Measurements from ENCODE around the gene CFAP57.

DNA sequence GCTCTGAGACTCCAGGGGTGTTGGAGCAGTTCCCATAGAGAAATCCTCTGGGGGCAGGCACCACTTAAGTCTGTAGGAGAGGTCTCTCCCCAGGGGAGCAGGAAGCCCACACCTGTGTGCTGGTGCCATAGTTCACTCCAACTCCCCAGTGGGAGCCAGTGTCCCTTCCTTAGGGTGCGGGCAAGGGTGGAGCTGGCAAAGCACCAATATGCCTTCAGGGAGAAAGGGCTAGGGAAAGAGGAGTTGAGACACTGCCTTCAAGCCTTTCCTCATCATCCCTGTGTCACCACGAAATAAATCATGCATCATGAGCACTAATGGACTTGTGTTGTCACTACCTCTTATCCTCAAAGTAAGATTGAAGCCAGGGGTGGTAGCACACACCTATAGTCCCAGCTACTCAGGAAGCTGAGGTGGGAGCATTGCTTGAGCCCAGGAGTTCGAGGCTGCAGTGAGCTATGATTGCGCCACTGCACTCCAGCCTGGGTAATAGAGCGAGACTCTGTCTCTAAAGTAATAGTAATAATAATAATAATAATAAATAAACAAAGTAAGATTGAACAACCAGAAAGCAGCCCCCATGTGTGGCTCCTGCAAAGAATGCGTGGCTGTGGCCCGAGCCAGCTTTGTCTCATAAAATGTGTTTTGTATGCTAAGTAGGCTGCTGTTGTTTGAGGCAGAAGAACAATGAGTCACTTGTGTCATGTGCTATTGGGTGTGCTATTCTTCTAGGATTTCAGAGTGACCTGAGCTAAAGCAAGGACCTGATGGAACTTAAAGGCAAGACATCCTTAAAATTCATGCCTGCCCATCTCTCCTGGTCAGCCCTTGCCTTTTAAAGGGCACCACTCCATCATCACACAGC, 122.0 kb downstream of the CFAP57 start:
- TF ChIP-seq CTCF (IDR thresholded peaks at IDR 0.05; ENCODE audit: borderline replicate concordance, extremely low read depth, low read length, poor library complexity, severe bottlenecking) = no peak
- no peak for TF ChIP-seq EZH2 (IDR thresholded peaks at IDR 0.05; ENCODE audit: borderline replicate concordance, low read depth, low read length, severe bottlenecking)
